GM12864 (cell line): ENCODE results near the gene SKA3.

ENCODE experiments used
- DNase-seq: peaks from one replicate; pipeline ENCODE4 v3.0.0-alpha.2; 2011; ENCODE audit warnings: low read depth
- H3K4me3 ChIP-seq: 2 replicates; pipeline ENCODE4 v1.5.1; 2011; ENCODE audit warnings: mild to moderate bottlenecking, low read depth, low read length, control low read depth
- TF ChIP-seq, protein P1 (sequence below): IDR thresholded peaks from 2 replicates; pipeline ENCODE4 v1.5.1; 2011; ENCODE audit warnings: low read depth, mild to moderate bottlenecking, moderate library complexity, low read length, control low read depth, inconsistent platforms; ENCODE audit errors: missing control alignments

The SKA3 gene

DNA sequence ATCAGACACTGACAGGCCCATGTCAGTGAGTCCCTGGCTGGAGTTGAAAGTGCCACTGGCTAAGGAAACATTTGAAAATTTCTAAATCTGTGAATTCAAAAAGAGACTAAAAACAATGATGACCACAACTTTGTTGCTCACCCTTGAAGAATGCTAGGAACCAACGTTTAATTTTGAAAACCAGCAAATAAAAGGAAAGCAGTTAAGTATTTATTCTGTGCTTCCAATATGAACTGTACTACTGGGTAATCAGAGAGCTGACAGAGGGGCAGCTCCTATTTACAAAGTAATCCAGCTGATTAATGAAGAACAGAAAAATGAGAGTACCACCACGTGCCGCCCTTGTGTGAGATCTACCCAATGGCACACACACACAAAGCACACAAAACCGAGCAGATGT, 70.3 kb downstream of the SKA3 start:
- no peak for DNase-seq
- no peak overlapping the region for H3K4me3 ChIP-seq
- TF ChIP-seq, protein P1, sequence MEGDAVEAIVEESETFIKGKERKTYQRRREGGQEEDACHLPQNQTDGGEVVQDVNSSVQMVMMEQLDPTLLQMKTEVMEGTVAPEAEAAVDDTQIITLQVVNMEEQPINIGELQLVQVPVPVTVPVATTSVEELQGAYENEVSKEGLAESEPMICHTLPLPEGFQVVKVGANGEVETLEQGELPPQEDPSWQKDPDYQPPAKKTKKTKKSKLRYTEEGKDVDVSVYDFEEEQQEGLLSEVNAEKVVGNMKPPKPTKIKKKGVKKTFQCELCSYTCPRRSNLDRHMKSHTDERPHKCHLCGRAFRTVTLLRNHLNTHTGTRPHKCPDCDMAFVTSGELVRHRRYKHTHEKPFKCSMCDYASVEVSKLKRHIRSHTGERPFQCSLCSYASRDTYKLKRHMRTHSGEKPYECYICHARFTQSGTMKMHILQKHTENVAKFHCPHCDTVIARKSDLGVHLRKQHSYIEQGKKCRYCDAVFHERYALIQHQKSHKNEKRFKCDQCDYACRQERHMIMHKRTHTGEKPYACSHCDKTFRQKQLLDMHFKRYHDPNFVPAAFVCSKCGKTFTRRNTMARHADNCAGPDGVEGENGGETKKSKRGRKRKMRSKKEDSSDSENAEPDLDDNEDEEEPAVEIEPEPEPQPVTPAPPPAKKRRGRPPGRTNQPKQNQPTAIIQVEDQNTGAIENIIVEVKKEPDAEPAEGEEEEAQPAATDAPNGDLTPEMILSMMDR = no peak

DNA sequence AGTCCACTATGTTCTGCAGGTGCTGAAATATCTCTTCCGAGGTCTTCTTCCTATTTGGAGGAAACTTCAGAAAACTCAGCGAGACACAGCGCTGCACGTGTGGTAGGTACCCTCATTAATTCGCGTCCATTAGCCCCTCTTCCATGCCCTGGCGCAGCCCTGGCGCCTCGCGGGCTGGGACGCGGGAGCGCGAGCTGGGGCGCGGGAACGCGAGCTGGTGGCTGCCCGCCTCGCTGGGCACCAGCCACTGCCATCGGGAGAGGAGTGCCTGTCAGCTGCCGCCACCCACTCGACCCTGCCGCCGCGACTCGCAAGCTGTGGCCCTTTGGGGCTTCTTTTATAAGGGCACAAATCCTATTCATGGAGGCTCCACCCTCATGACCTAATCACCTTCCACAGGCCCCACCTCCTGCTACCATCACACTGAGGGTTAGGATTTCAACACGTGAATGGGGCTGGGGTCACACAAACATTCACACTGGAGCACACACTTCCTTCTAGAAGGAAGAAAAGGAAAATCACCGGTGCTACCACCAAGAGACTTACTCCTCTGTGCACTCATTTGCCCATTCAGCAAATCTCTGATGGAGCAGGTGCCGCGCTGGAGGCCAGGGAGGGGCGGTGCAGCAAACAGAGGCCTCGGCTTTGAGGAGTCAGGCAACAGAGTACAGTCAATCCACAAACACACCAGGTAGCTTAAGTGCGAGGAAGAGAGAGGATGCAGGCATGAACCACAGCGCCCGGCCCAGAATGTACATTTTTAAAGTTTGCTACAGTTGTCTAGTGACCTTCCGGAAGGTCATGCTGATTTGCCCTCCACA, 71.9 kb downstream of the SKA3 start:
- DNase-seq = no peak
- H3K4me3 ChIP-seq = no peak overlapping the region
- TF ChIP-seq, protein P1 = no peak
